GM12864 (cell line): Measurements from ENCODE around the gene GIMAP2.
A peak's percentile ranks its signal among the peaks of the same experiment; 100 is the strongest.
"Not testable (repeated sequence)": the region's sequence is repeated elsewhere in the genome, so short reads cannot be mapped to it uniquely, and the experiment has no call there.

Experiments
- DNase-seq: peaks from one replicate; pipeline ENCODE4 v3.0.0-alpha.2; 2011; ENCODE audit warnings: low read depth
- H3K4me3 ChIP-seq: 2 replicates; pipeline ENCODE4 v1.5.1; 2011; ENCODE audit warnings: mild to moderate bottlenecking, low read depth, low read length, control low read depth
- TF ChIP-seq, protein P1 (sequence below): IDR thresholded peaks from 2 replicates; pipeline ENCODE4 v1.5.1; 2011; ENCODE audit warnings: low read depth, mild to moderate bottlenecking, moderate library complexity, low read length, control low read depth, inconsistent platforms; ENCODE audit errors: missing control alignments

The GIMAP2 gene

DNA sequence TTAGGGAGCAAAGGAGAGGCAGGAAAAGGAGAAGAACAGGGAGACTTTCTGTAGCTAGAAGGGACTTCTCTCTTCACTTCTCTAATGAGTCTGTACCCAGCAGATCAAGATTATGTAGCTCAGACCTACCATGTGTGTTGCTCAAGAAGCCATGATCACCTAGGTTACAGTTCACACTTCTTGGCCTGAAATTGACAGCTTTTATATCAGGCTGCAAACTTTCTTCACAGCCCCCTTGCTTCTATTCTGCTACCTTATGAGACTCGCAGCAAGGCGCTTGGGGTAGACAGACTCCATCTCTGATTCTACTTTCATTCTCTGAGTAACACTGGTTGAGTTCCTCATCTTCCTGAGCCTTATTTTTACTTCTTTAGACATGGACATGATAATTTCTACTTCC, 19.6 kb upstream of the GIMAP2 start:
- no peak for DNase-seq
- no peak overlapping the region for H3K4me3 ChIP-seq
- TF ChIP-seq, protein P1, sequence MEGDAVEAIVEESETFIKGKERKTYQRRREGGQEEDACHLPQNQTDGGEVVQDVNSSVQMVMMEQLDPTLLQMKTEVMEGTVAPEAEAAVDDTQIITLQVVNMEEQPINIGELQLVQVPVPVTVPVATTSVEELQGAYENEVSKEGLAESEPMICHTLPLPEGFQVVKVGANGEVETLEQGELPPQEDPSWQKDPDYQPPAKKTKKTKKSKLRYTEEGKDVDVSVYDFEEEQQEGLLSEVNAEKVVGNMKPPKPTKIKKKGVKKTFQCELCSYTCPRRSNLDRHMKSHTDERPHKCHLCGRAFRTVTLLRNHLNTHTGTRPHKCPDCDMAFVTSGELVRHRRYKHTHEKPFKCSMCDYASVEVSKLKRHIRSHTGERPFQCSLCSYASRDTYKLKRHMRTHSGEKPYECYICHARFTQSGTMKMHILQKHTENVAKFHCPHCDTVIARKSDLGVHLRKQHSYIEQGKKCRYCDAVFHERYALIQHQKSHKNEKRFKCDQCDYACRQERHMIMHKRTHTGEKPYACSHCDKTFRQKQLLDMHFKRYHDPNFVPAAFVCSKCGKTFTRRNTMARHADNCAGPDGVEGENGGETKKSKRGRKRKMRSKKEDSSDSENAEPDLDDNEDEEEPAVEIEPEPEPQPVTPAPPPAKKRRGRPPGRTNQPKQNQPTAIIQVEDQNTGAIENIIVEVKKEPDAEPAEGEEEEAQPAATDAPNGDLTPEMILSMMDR, result no peak

DNA sequence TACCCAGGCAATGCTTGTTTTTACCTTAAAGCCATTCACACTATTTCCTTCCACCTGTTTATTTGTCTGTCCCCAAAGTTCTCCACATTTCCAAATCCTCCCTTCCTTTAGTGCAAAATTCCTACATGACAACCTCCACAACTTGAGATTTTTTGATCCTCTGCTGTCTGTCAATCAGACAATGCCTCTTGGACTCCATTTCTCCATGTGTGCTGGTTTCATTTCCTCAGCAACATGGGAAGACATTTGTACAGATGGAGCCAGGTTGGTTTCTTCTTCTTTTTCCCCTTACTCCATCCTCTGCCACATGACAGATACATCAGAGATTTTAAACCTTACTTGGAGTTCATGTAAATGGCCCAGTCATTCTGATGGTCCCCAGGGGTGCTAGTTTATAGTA, 19.1 kb upstream of the GIMAP2 start:
- no peak for DNase-seq
- no peak overlapping the region for H3K4me3 ChIP-seq
- TF ChIP-seq, protein P1, result no peak

DNA sequence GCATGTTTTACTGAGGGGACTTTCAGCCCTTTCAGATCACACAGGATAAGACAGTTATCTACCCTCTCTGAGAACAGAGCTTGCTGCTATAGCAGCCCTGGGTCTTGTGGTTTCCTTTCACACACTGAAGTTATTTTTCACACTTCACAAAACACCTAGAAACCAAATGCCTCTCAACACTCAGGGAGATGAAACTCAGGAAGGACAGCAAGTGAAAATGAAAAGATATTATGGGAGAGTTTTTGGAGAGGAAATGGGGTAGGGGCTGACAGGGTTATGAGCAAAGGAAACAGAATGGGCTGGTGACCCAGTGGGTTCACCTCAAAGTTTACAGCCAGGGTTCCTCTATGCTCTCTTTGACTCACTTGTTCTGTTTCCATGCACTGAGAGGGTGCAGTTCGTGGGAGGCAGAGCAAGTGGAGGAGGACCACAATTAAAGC, 17.0 kb upstream of the GIMAP2 start:
- TF ChIP-seq, protein P1, result no peak
- H3K4me3 ChIP-seq, result no peak overlapping the region
- DNase-seq, result peak; percentile 86

DNA sequence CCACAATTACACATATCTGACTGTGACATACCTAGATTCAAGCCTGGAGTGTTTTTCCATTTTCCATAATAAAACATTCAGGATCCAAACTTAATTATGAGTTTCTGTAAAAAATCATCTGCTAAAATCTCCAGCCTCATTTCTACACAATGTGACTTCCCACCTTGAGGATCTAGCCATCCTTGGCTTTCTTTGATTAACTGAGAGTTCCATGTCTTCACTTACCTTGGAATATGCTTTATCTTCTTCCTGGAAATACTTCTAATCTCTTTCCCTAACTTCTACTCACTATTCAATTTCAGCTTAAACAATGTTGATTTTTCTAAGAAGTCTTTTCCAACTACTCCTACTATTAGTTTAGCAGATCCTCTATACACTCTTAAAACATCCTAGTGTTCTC, 16.5 kb upstream of the GIMAP2 start:
- DNase-seq, result no peak
- TF ChIP-seq, protein P1, result no peak
- H3K4me3 ChIP-seq, result no peak overlapping the region

DNA sequence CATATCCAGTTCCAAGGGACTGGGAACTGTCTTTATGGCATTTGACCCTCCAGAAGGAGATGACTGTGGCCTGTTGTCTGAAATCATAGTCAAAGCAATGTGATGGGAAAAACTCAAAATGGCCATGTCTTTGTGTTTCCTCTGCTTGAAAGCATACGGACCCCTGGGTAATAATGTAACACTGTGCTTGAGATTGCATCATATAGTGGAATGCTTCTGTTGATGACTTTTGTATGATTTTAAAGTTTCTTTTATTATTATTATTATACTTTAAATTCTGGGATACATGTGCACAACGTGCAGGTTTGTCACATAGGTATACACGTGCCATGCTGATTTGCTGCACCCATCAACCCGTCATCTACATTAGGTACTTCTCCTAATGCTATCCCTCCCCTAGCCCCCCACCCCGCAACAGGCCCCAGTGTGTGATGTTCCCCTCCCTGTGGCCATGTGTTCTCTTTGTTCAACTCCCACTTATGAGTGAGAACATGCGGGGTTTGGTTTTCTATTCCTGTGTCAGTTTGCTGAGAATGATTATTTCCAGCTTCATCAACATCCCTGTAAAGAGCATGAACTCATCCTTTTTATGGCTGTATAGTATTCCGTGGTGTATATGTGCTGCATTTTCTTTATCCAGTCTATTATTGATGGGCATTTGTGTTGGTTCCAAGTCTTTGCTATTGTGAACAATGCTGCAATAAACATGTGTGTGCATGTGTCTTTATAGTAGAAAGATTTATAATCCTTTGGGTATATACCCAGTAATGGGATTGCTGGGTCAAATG, 13.5 kb upstream of the GIMAP2 start:
- not testable (repeated sequence) for H3K4me3 ChIP-seq, DNase-seq

DNA sequence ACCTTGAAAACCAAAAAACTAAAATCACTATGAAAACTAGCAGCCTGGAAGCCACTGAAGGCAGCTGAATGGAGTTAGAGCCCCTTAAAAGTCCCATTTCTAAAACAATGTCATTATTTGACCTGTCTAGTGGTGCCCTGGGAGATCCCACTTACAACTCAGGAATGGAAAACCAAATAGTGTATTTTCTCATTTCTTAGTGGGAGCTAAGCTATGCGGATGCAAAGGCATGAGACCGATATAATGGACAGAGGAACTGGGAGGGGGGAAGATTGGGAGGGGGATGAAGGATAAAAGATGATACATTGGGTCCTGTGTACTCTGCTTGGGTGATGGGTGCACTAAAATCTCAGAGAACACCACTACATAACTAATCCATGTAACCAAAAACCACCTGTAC, 9.8 kb upstream of the GIMAP2 start:
- H3K4me3 ChIP-seq, result no peak overlapping the region
- no peak for DNase-seq
- TF ChIP-seq, protein P1, result no peak

DNA sequence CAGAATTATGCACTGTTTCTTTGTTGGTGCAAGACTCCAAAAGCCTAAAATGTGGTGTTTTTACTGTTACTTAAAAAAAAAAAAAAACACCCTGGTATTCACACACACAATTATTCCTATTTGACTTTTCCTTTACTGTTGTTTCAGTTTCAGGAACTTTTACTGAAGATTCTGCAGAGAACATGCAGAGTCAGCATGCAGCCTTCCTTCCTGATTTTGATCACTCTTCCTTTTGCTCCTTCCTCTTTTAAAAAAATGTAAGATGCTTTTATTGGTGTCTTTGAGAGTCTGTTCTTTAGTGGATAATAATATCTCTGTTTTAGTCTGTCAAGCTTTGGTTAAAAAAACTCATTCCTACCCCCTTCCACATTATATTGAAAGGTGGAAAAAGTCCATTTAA, 9.2 kb upstream of the GIMAP2 start:
- H3K4me3 ChIP-seq, result not testable (repeated sequence)

DNA sequence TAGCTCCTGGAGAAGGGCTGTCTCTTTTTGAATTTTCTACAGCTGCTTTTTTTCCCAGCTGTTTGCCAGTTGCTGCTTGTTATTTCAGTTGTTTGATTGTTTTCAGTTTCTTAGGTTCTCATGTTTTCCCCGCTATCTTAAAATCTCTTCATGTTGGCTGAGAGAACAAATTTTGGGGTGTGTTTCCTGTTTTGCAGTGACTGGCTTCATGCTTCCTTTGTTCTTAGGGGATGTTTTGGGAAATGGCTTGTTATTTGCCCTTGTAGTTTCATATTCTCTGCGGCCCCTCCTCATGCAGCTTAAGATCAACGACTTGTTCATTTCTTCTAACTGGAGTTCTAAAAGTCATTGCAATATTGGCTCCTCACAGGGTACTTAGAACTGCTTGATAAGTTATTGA, 8.7 kb upstream of the GIMAP2 start:
- H3K4me3 ChIP-seq, DNase-seq: not testable (repeated sequence)

More for the DNA sequence above, 9.2 kb upstream of the GIMAP2 start:
- not testable (repeated sequence) for DNase-seq

DNA sequence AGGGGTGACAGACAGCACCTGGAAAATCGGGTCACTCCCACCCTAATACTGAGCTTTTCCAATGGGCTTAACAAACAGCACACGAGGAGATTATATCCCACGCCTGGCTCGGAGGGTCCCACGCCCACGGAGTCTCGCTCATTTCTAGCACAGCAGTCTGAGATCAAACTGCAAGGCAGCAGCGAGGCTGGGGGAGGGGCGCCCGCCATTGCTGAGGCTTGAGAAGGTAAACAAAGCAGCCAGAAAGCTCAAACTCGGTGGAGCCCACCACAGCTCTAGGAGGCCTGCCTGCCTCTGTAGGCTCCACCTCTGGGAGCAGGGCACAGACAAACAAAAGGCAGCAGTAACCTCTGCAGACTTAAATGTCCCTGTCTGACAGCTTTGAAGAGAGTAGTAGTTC, 6.9 kb upstream of the GIMAP2 start:
- H3K4me3 ChIP-seq, DNase-seq: not testable (repeated sequence)

DNA sequence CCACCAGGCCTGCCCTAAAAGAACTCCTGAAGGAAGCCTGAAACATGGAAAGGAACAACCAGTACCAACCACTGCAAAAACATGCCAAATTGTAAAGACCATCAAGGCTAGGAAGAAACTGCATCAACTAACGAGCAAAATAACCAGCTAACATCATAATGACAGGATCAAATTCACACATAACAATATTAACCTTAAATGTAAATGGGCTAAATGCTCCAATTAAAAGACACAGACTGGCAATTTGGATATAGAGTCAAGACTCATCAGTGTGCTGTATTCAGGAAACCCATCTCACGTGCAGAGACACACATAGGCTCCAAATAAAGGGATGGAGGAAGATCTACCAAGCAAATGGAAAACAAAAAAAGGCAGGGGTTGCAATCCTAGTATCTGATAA, 5.1 kb upstream of the GIMAP2 start:
- H3K4me3 ChIP-seq, DNase-seq: not testable (repeated sequence)
